Panc1 (cell line): ENCODE data around the gene SLC46A3. TPM values are rescaled to one million over a fixed set of nuclear protein-coding genes. Genes with fewer than 3 reads are reported as not detected.

Experiments used
- ATAC-seq: fragments of 200-7000 bp; cut with Tn5 transposase; 2 replicates; pipeline ENCODE4 v1.9.1; 2020; ENCODE audit warnings: mild to moderate bottlenecking, moderate library complexity
- BruUV-seq: library from RNA; stranded (reverse); fragments of 400-500 nt; replicated peaks from 2 replicates; lab custom pipeline; 2021; lab: Mats Ljungman, UMichigan
- CTCF ChIA-PET: fragments of 300-600 bp; sonication (Branson Sonifier 250); formaldehyde crosslinking; loops from one replicate; lab custom pipeline; 2022; ENCODE audit warnings: antibody characterized with exemption; lab: Charles Lee
- POLR2A ChIA-PET: fragments of 300-600 bp; sonication (Branson Sonifier 250); formaldehyde crosslinking; loops from one replicate; lab custom pipeline; 2022; ENCODE audit warnings: antibody characterized with exemption; lab: Charles Lee
- DNase-seq: peaks from one replicate; pipeline ENCODE4 v3.0.0-alpha.2; 2010; ENCODE audit warnings: low read depth, low spot score
- H3K27ac ChIP-seq: 2 replicates; pipeline ENCODE4 v1.5.1; 2011; ENCODE audit warnings: mild to moderate bottlenecking, low read length, inconsistent platforms
- H3K27me3 ChIP-seq: fragments of 200-500 bp; sonication (Bioruptor generic); 2 replicates; pipeline ENCODE4 v1.6.0; 2014; ENCODE audit warnings: low read length, inconsistent platforms; ENCODE audit not compliant: control insufficient read depth, insufficient read depth
- H3K36me3 ChIP-seq: fragments of 200-500 bp; sonication (Bioruptor generic); 2 replicates; pipeline ENCODE4 v1.5.1; 2014; ENCODE audit warnings: inconsistent platforms, mild to moderate bottlenecking, low read length, moderate library complexity; ENCODE audit not compliant: control insufficient read depth, insufficient read depth
- H3K4me1 ChIP-seq: 2 replicates; pipeline ENCODE4 v1.5.1; 2011; ENCODE audit warnings: inconsistent platforms, mild to moderate bottlenecking, low read length, moderate library complexity; ENCODE audit not compliant: control insufficient read depth, insufficient read depth
- H3K4me3 ChIP-seq, 2 experiments: 2 replicates each; pipeline ENCODE4 v1.5.1; 2011 to 2012; ENCODE audit warnings: low read depth in 2 of 2, low read length in 2 of 2, mild to moderate bottlenecking in 2 of 2, inconsistent platforms in 1 of 2, moderate library complexity in 1 of 2
- H3K9me3 ChIP-seq: fragments of 200-500 bp; sonication (Bioruptor generic); 2 replicates; pipeline ENCODE4 v1.5.1; 2014; ENCODE audit warnings: low read depth, mild to moderate bottlenecking, inconsistent platforms, low read length, moderate library complexity; ENCODE audit not compliant: control insufficient read depth, insufficient read depth
- POLR2AphosphoS5 ChIP-seq: IDR thresholded peaks from 2 replicates; pipeline ENCODE4 v1.6.1; 2012; ENCODE audit warnings: mild to moderate bottlenecking, low read depth, low read length, moderate library complexity
- SIN3A ChIP-seq: IDR thresholded peaks from 2 replicates; pipeline ENCODE4 v1.6.1; 2012; ENCODE audit warnings: low read depth, mild to moderate bottlenecking, low read length, moderate library complexity, borderline replicate concordance; ENCODE audit not compliant: insufficient read depth
- TCF7L2 ChIP-seq: IDR thresholded peaks from 2 replicates; pipeline ENCODE4 v1.6.1; 2011; ENCODE audit warnings: mild to moderate bottlenecking, low read depth, low read length, inconsistent platforms
- in situ Hi-C: cut with HindIII; loops from 2 replicates; pipeline ENCODE4 v1.10.0; 2016; ENCODE audit warnings: low sequenced_read_pairs, low pct_unique_long_range_greater_than_20kb
- intact Hi-C: fragments of 100-400 bp; cut with micrococcal nuclease; formaldehyde crosslinking; loops from one replicate; pipeline ENCODE4 v1.10.0; 2022; ENCODE audit not compliant: unreplicated experiment
- total RNA-seq: library from RNA; stranded (reverse); gene quantifications from one replicate; pipeline ENCODE4 v1.2.1, GENCODE V29; 2021; ENCODE audit not compliant: unreplicated experiment
- TF ChIP-seq, protein P1 (sequence below), 2 experiments: IDR thresholded peaks; 2 replicates each; pipeline ENCODE4 v1.6.1; 2011 to 2012; ENCODE audit warnings: low read depth in 2 of 2, control low read depth in 1 of 2, low read length in 1 of 2, mild to moderate bottlenecking in 1 of 2, moderate library complexity in 1 of 2; ENCODE audit not compliant: insufficient read depth in 1 of 2
- TF ChIP-seq, protein P2 (sequence below): fragments of 450-650 bp; IDR thresholded peaks from 2 replicates; pipeline ENCODE4 v1.5.1; 2017; ENCODE audit warnings: mild to moderate bottlenecking

Gene SLC46A3
- total RNA-seq, 1 experiment from 2014 or later = 5.5 TPM

DNA sequence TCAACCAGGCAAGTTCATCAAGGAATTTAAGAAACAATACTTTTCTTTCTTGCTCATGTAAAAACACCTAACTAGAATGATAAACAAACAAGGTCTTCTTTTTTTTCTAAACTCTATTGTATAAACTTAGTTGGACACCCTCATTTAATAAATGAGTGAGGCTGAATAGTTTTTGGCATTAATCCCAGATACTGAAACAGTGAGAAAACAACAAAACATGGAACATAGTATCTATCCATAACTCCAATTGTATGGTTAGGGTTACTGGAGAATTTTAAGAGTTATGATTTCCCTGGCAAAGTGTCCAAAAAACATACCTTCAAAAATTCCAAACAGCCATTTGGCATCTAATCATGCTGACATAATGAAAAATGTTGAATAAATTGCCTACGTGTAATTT is 65.7 kb downstream of the SLC46A3 start:
- no peaks in the 10 kb centered on the region for H3K27me3 ChIP-seq
- no peak for DNase-seq
- no peak overlapping the region for H3K27ac ChIP-seq
- no peak for ATAC-seq
- TF ChIP-seq, protein P1, sequence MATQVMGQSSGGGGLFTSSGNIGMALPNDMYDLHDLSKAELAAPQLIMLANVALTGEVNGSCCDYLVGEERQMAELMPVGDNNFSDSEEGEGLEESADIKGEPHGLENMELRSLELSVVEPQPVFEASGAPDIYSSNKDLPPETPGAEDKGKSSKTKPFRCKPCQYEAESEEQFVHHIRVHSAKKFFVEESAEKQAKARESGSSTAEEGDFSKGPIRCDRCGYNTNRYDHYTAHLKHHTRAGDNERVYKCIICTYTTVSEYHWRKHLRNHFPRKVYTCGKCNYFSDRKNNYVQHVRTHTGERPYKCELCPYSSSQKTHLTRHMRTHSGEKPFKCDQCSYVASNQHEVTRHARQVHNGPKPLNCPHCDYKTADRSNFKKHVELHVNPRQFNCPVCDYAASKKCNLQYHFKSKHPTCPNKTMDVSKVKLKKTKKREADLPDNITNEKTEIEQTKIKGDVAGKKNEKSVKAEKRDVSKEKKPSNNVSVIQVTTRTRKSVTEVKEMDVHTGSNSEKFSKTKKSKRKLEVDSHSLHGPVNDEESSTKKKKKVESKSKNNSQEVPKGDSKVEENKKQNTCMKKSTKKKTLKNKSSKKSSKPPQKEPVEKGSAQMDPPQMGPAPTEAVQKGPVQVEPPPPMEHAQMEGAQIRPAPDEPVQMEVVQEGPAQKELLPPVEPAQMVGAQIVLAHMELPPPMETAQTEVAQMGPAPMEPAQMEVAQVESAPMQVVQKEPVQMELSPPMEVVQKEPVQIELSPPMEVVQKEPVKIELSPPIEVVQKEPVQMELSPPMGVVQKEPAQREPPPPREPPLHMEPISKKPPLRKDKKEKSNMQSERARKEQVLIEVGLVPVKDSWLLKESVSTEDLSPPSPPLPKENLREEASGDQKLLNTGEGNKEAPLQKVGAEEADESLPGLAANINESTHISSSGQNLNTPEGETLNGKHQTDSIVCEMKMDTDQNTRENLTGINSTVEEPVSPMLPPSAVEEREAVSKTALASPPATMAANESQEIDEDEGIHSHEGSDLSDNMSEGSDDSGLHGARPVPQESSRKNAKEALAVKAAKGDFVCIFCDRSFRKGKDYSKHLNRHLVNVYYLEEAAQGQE (IDR thresholded peaks at IDR 0.05; ENCODE audit: insufficient read depth in 1 of 2, low read depth in 2 of 2, low read length in 1 of 2) = no peak
- no peaks in the 10 kb centered on the region for H3K9me3 ChIP-seq
- peaks cover 3% of the 10 kb centered on the region; the same call in 1 of the 2 replicates for H3K36me3 ChIP-seq
- no TSS peak for BruUV-seq
- intact Hi-C loops (no loop called here), in situ Hi-C loops (no loop called here)
- ChIA-PET POLR2A (no interaction called here), CTCF (no interaction called here)
- no peak overlapping the region for H3K4me3 ChIP-seq
- peaks cover 6% of the 10 kb centered on the region for H3K4me1 ChIP-seq

DNA sequence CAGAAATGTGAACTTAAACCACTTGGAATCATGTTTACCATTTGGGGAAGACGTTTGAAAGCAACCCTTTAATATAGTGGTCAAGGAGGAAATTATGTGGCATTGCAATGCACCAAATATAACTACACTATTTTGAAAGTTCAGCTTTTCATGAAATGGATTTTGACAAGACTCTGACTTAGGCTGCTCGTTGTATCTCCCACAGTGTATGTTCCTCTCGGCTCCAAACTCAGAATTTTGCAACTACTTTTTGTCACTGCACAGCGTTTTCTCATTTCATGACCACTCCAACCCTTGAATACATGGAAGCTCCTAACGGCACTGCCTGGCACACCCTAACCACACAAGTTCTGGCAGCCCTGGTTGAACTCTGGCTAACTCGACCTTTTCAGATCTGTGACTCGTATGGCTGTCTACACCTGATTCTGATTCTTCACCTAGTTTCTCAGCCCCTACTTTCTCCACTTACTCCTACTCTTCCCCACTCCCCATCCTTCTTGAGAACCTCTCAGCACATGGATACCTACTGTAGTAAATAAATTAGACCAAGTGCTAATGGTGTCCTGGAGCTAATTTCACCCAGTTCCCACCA is 66.9 kb downstream of the SLC46A3 start:
- H3K4me3 ChIP-seq = no peak overlapping the region
- no peaks in the 10 kb centered on the region for H3K9me3 ChIP-seq
- H3K4me1 ChIP-seq = no peaks in the 10 kb centered on the region
- H3K27ac ChIP-seq = no peak overlapping the region
- no peak for ATAC-seq
- ChIA-PET CTCF (no interaction called here), POLR2A (no interaction called here)
- in situ Hi-C loops (no loop called here), intact Hi-C loops (no loop called here)
- H3K27me3 ChIP-seq = no peaks in the 10 kb centered on the region
- no peaks in the 10 kb centered on the region for H3K36me3 ChIP-seq
- no peak for TF ChIP-seq POLR2AphosphoS5
- TF ChIP-seq SIN3A = no peak
- TF ChIP-seq, protein P1 (IDR thresholded peaks at IDR 0.05; ENCODE audit: insufficient read depth in 1 of 2, low read depth in 2 of 2, low read length in 1 of 2) = no peak
- no TSS peak for BruUV-seq
- no peak for DNase-seq

DNA sequence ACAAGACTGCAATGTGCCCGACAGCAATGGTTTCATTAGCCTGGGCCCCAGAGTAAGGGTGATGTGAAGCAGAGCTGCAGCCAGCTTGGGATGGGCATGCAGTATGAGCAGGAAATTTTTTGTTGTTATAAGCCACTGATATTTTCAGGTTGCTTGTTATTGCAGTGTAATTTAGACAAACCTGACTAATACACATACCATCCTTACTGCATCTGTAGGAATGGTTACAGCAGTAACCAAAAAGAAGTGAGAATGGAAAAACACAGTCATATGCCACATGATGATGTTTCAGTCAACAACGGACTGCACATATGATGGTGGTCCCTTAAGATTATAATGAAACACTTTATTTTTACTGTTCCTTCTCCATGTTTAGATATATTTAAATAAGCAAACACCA is 68.5 kb downstream of the SLC46A3 start:
- H3K27ac ChIP-seq = no peak overlapping the region
- H3K9me3 ChIP-seq = no peaks in the 10 kb centered on the region
- ChIA-PET POLR2A (no interaction called here), CTCF (no interaction called here)
- no TSS peak for BruUV-seq
- ATAC-seq (no peak), DNase-seq (no peak)
- in situ Hi-C loops (no loop called here), intact Hi-C loops (no loop called here)
- no peak overlapping the region for H3K4me3 ChIP-seq
- no peaks in the 10 kb centered on the region for H3K4me1 ChIP-seq
- TF ChIP-seq, protein P1 (IDR thresholded peaks at IDR 0.05; ENCODE audit: insufficient read depth in 1 of 2, low read depth in 2 of 2, low read length in 1 of 2) = no peak
- TF ChIP-seq SIN3A = no peak
- TF ChIP-seq POLR2AphosphoS5 = no peak
- TF ChIP-seq TCF7L2 = no peak
- TF ChIP-seq, protein P2, sequence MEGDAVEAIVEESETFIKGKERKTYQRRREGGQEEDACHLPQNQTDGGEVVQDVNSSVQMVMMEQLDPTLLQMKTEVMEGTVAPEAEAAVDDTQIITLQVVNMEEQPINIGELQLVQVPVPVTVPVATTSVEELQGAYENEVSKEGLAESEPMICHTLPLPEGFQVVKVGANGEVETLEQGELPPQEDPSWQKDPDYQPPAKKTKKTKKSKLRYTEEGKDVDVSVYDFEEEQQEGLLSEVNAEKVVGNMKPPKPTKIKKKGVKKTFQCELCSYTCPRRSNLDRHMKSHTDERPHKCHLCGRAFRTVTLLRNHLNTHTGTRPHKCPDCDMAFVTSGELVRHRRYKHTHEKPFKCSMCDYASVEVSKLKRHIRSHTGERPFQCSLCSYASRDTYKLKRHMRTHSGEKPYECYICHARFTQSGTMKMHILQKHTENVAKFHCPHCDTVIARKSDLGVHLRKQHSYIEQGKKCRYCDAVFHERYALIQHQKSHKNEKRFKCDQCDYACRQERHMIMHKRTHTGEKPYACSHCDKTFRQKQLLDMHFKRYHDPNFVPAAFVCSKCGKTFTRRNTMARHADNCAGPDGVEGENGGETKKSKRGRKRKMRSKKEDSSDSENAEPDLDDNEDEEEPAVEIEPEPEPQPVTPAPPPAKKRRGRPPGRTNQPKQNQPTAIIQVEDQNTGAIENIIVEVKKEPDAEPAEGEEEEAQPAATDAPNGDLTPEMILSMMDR = no peak
- no peaks in the 10 kb centered on the region for H3K36me3 ChIP-seq
- H3K27me3 ChIP-seq = no peaks in the 10 kb centered on the region
